ENCODE measurements around the gene OR11G2. TPM values are rescaled to one million over a fixed set of nuclear protein-coding genes. Genes with fewer than 3 reads are reported as not detected.
"Not testable (repeated sequence)": the region's sequence is repeated elsewhere in the genome, so short reads cannot be mapped to it uniquely, and the experiment has no call there.

Gene OR11G2
- total RNA-seq, 4 donors from 2014 or later: not detected

- Histone ChIP-seq H3K36me3 (no peaks in the 10 kb centered on the region), H3K4me3 (no peak overlapping the region), H3K27ac (no peak overlapping the region), H3K27me3 (no peaks in the 10 kb centered on the region), H3K9me3 (no peaks in the 10 kb centered on the region), H3K4me1 (no peaks in the 10 kb centered on the region)
- TF ChIP-seq CTCF (IDR thresholded peaks at IDR 0.05) (no peak), POLR2A (IDR thresholded peaks at IDR 0.05) (no peak), POLR2AphosphoS5 (IDR thresholded peaks at IDR 0.05) (no peak), EP300 (IDR thresholded peaks at IDR 0.05; ENCODE audit: low read depth) (no peak)
- intact Hi-C loops (cut with DNase I; ENCODE audit: low total_unique reads) (no loop called here), in situ Hi-C loops (cut with MboI; ENCODE audit: low pct_ligation_motif_present in 1 of 4, low pct_unique_long_range_greater_than_20kb in 1 of 4, low sequenced_read_pairs in 3 of 4) (no loop called here)
- WGBS, 2 donors (ENCODE audit: low coverage in 1 of 2): 76 to 83% methylated on average over 2 to 3 of the region's 3 CpGs
- no peak for DNase-seq
These were observed 700 bp downstream of the OR11G2 start for GRCh38 chr14:20191396-20191795.

GRCh38 chr14:20194101-20194500 is 3.4 kb downstream of the OR11G2 start:
- H3K9me3 ChIP-seq: no peaks in the 10 kb centered on the region
- H3K4me3 ChIP-seq: no peak overlapping the region
- H3K36me3 ChIP-seq: no peaks in the 10 kb centered on the region
- no peaks in the 10 kb centered on the region for H3K27me3 ChIP-seq
- intact Hi-C loops (cut with DNase I; ENCODE audit: low total_unique reads) (no loop called here), in situ Hi-C loops (cut with MboI; ENCODE audit: low pct_ligation_motif_present in 1 of 4, low pct_unique_long_range_greater_than_20kb in 1 of 4, low sequenced_read_pairs in 3 of 4) (no loop called here)
- no peak overlapping the region for H3K27ac ChIP-seq
- DNase-seq: no peak
- TF ChIP-seq CTCF (IDR thresholded peaks at IDR 0.05) (no peak), POLR2AphosphoS5 (IDR thresholded peaks at IDR 0.05) (no peak), EP300 (IDR thresholded peaks at IDR 0.05; ENCODE audit: low read depth) (no peak)
- no peaks in the 10 kb centered on the region for H3K4me1 ChIP-seq

- 45 to 63% methylated on average over 3 to 6 of the region's 6 CpGs for WGBS, 2 donors (ENCODE audit: low coverage in 1 of 2)
- intact Hi-C loops (cut with DNase I; ENCODE audit: low total_unique reads); in situ Hi-C loops (cut with MboI; ENCODE audit: low pct_ligation_motif_present in 1 of 4, low pct_unique_long_range_greater_than_20kb in 1 of 4, low sequenced_read_pairs in 3 of 4); H3K27ac ChIP-seq; H3K36me3 ChIP-seq; DNase-seq; H3K4me3 ChIP-seq; H3K4me1 ChIP-seq; H3K27me3 ChIP-seq; H3K9me3 ChIP-seq: not testable (repeated sequence)
These were observed 4.5 kb downstream of the OR11G2 start for GRCh38 chr14:20195170-20195569.

- H3K4me1 ChIP-seq: no peaks in the 10 kb centered on the region
- H3K36me3 ChIP-seq: no peaks in the 10 kb centered on the region
- no peaks in the 10 kb centered on the region for H3K9me3 ChIP-seq
- no peak overlapping the region for H3K27ac ChIP-seq
- WGBS, 2 donors (ENCODE audit: low coverage in 1 of 2): 19 to 35% methylated on average over 2 of the region's 2 CpGs
- H3K4me3 ChIP-seq: no peak overlapping the region
- TF ChIP-seq POLR2AphosphoS5 (IDR thresholded peaks at IDR 0.05): no peak
- TF ChIP-seq CTCF (IDR thresholded peaks at IDR 0.05): no peak
- no peak for TF ChIP-seq POLR2A (IDR thresholded peaks at IDR 0.05)
- TF ChIP-seq EP300 (IDR thresholded peaks at IDR 0.05; ENCODE audit: low read depth): no peak
- DNase-seq: no peak
- in situ Hi-C loops (cut with MboI; ENCODE audit: low pct_ligation_motif_present in 1 of 4, low pct_unique_long_range_greater_than_20kb in 1 of 4, low sequenced_read_pairs in 3 of 4) (no loop called here), intact Hi-C loops (cut with DNase I; ENCODE audit: low total_unique reads) (no loop called here)
- no peaks in the 10 kb centered on the region for H3K27me3 ChIP-seq
These were observed 5.2 kb downstream of the OR11G2 start for GRCh38 chr14:20195911-20196310.

- no peak overlapping the region for H3K4me3 ChIP-seq
- no peaks in the 10 kb centered on the region for H3K4me1 ChIP-seq
- TF ChIP-seq POLR2AphosphoS5 (IDR thresholded peaks at IDR 0.05): no peak
- TF ChIP-seq POLR2A (IDR thresholded peaks at IDR 0.05): no peak
- intact Hi-C loops (cut with DNase I; ENCODE audit: low total_unique reads) (no loop called here), in situ Hi-C loops (cut with MboI; ENCODE audit: low pct_ligation_motif_present in 1 of 4, low pct_unique_long_range_greater_than_20kb in 1 of 4, low sequenced_read_pairs in 3 of 4) (no loop called here)
- no peak for DNase-seq
- WGBS, 2 donors (ENCODE audit: low coverage in 1 of 2): 90 to 93% methylated on average over 5 of the region's 6 CpGs
- H3K9me3 ChIP-seq: no peaks in the 10 kb centered on the region
- H3K27ac ChIP-seq: no peak overlapping the region
- H3K36me3 ChIP-seq: no peaks in the 10 kb centered on the region
- H3K27me3 ChIP-seq: no peaks in the 10 kb centered on the region
These were observed 6.8 kb downstream of the OR11G2 start for GRCh38 chr14:20197459-20197858.

All from transverse colon (tissue), 4 donors.